Heart right ventricle (tissue), 16 donors: ENCODE measurements around the gene ATP5ME. TPM values are rescaled to one million over a fixed set of nuclear protein-coding genes. Genes with fewer than 3 reads are reported as not detected.

Experiments
- ATAC-seq, 8 donors: fragments of 200-7000 bp; cut with Tn5 transposase; one replicate each; pipeline ENCODE4 v1.9.1; 2020; ENCODE audit warnings: mild to moderate bottlenecking in 8 of 8, moderate library complexity in 8 of 8, moderate number of reproducible peaks in 1 of 8
- DNase-seq, 2 donors: peaks; one replicate each; pipeline ENCODE4 v3.0.0-alpha.2; 2020
- H3K27ac ChIP-seq, 10 donors: fragments of 200-600 bp; sonication (generic) in 2 of 10; one replicate each; pipeline versions ENCODE4 v1.5.0 to v1.8.0; 2020 to 2022; ENCODE audit warnings: mild to moderate bottlenecking in 3 of 10
- H3K27me3 ChIP-seq, 7 donors: fragments of 200-600 bp; one replicate each; pipeline ENCODE4 v1.8.0; 2021 to 2022; ENCODE audit warnings: mild to moderate bottlenecking in 2 of 7
- H3K36me3 ChIP-seq, 9 donors: fragments of 200-600 bp; sonication (generic) in 1 of 9; one replicate each; pipeline versions ENCODE4 v1.5.0 to v1.8.0; 2020 to 2022; ENCODE audit warnings: mild to moderate bottlenecking in 2 of 9
- H3K4me1 ChIP-seq, 9 donors: fragments of 200-600 bp; sonication (generic) in 1 of 9; one replicate each; pipeline versions ENCODE4 v1.5.0 to v1.8.0; 2020 to 2022; ENCODE audit warnings: mild to moderate bottlenecking in 4 of 9
- H3K4me3 ChIP-seq, 10 donors: fragments of 200-600 bp; sonication (generic) in 2 of 10; one replicate each; pipeline versions ENCODE4 v1.5.0 to v1.8.0; 2020 to 2022; ENCODE audit warnings: mild to moderate bottlenecking in 7 of 10, moderate library complexity in 2 of 10
- H3K9me3 ChIP-seq, 11 donors: fragments of 200-600 bp in 10 of 11; sonication (generic) in 2 of 11; one replicate each; pipeline versions ENCODE4 v1.5.0 to v1.8.0; 2013 to 2022; ENCODE audit warnings: mild to moderate bottlenecking in 2 of 11, control low read depth in 1 of 11, moderate library complexity in 1 of 11
- WGBS, 2 donors: extraction: QIAGEN DNeasy Blood & Tissue Kit; methylation state at CpG; one replicate each; pipeline ENCODE4 v1.1.7; 2013; ENCODE audit warnings: inconsistent platforms in 1 of 2; 5-methylcytosine and 5-hydroxymethylcytosine counted together
- intact Hi-C, 10 donors: fragments of 100-400 bp; cut with DNase I; formaldehyde crosslinking; loops; one replicate each; pipeline versions ENCODE4 v1.11.1 to v1.14.2; 2022
- polyA plus RNA-seq, 2 donors: library from polyadenylated mRNA; stranded (reverse); fragments of 200-250 nt; gene quantifications; one replicate each; pipeline ENCODE4 v1.2.3, GENCODE V29; 2013
- total RNA-seq, 10 donors: library from RNA; stranded (reverse); fragmentation: NEBNext Ultra II Directional in 3 of 10; extraction: Animal tissue kit (Norgen Biotek cat#: 25700) in 3 of 10; gene quantifications; one replicate each; pipeline versions ENCODE4 v1.2.1 to v1.2.4, GENCODE V29; 2021 to 2023
- TF ChIP-seq, protein P1 (sequence below), 9 donors: fragments of 200-600 bp; sonication (generic) in 2 of 9; IDR thresholded peaks; one replicate each; pipeline versions ENCODE4 v1.5.0 to v1.8.0; 2021 to 2022; ENCODE audit warnings: antibody characterized with exemption in 9 of 9, mild to moderate bottlenecking in 5 of 9, moderate library complexity in 1 of 9
- donor health status: Arrhythmogenic right ventricular cardiomyopathy.
- donor health status: ischemic (EF 13 %, LVEDD 7.1; RV severe dilation, severe dysfunction).
- donor health status: healthy with polysubstance abuse.
- donor health status: DM: no; HTN: yes; CAD: no.
- donor health status: DM: no; HTN: no; CAD: no.
- donor health status: ischemic (EF 25% LVEDD 6.9; RV normal size, moderate dysfunction).
- donor health status: ischemic (EF 25% LVEDD 5.7; RV mildly dilated, moderate dysfunction).
- donor health status: healthy.
- donor health status: DM: yes; HTN: yes; CAD: no.
- donor health status: Ischemic cardiomyopathy.
- donor health status: ischemic (EF 35%, LVEDD 5.7; RV mildly dilated, moderate dysfunction).
- donor health status: nonischemic (EF 11% LVEDD 7.7; RV severe dilation, severe dysfunction).
- donor health status: DM: yes; HTN: yes; CAD: no.
- donor health status: PGD.
- donor health status: ischemic (EF 29% LVEDD 5.4; RV normal size, mild dysfunction).
- donor health status: nonischemic (EF 23%, LVEDD 6.1; RV moderate dilation, normal function).

Gene ATP5ME
- total and polyA plus RNA-seq, 12 donors: 651 to 4,239 (median 1,012) TPM

DNA sequence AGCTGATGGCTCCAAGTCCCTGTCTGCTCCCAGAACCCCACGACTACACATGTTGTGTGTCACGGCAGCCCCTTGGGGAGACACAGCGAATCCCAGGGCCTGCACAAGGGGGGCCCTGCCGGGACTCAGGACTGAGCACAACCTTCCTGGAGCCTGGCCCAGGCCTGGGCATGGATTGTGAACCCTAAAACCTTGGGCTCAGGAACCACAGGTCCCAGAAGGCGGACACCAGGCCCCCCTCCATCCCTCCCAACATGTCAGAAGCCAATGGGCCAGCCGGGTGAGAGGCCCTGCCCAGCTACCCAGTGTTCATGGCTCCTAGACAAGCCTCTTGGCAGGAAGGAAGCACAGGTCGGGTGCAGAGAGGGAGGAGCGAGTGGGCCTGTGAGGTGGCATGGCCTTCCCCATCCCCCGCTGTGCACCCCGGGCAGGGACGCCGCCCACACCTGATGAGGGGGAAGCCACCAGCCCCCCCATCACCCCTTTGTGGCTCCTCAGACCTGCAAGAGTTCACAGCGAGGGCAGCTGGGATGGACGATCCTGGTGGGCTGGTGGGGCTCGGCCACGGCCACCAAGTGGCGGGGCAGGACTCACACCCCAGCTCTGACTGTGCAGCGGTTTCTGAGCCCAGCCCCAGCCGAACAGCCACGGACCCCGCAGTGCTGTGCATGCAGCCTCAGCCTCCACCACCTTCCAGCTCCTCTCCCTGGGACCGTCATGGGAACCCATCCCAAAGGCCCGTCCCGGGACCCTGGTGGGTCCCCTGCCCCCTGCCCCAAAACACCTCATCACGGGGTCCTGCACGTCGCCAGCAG lies 45.0 kb downstream of the ATP5ME start:
- peaks cover 0 to 39% (median 6%) of the 10 kb centered on the region in 7 donors for H3K27me3 ChIP-seq
- TF ChIP-seq, protein P1, sequence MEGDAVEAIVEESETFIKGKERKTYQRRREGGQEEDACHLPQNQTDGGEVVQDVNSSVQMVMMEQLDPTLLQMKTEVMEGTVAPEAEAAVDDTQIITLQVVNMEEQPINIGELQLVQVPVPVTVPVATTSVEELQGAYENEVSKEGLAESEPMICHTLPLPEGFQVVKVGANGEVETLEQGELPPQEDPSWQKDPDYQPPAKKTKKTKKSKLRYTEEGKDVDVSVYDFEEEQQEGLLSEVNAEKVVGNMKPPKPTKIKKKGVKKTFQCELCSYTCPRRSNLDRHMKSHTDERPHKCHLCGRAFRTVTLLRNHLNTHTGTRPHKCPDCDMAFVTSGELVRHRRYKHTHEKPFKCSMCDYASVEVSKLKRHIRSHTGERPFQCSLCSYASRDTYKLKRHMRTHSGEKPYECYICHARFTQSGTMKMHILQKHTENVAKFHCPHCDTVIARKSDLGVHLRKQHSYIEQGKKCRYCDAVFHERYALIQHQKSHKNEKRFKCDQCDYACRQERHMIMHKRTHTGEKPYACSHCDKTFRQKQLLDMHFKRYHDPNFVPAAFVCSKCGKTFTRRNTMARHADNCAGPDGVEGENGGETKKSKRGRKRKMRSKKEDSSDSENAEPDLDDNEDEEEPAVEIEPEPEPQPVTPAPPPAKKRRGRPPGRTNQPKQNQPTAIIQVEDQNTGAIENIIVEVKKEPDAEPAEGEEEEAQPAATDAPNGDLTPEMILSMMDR (IDR thresholded peaks at IDR 0.05): no peak
- H3K27ac ChIP-seq: no peak overlapping the region
- ATAC-seq (no peak), DNase-seq (no peak)
- no peaks in the 10 kb centered on the region for H3K4me1 ChIP-seq
- intact Hi-C loops: no loop called here
- no peaks in the 10 kb centered on the region for H3K36me3 ChIP-seq
- H3K9me3 ChIP-seq: peaks cover 0 to 11% (median 0%) of the 10 kb centered on the region in 11 donors
- WGBS, 2 donors: 83 to 84% methylated on average over 27 of the region's 27 CpGs
- H3K4me3 ChIP-seq: no peak overlapping the region

DNA sequence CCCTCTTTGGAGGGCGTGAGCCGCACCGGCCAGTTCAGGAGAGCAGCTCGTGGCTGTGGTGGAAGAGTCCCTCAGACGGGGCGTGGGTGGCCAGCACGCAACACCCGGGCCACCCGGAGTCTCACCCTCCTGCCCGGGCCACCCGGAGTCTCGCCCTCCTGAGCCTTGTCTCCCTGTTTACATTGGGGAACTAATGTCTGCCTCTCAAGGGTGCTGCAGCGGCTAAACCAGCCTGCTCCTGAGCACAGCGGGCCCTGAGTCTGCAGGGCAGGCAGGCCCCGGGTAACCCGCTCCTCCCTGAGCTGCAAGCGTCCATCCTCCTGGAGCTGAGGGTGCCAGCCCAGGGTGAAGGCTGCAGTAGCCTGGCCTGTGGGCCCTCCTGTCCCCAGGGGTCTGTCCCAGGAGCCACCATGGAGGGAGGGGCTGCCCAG lies 45.8 kb downstream of the ATP5ME start:
- DNase-seq: no peak
- Histone ChIP-seq H3K27ac (no peak overlapping the region), H3K4me1 (no peaks in the 10 kb centered on the region), H3K4me3 (no peak overlapping the region), H3K36me3 (no peaks in the 10 kb centered on the region), H3K9me3 (peaks cover 0 to 11% (median 0%) of the 10 kb centered on the region in 11 donors), H3K27me3 (peaks cover 0 to 39% (median 6%) of the 10 kb centered on the region in 7 donors)
- TF ChIP-seq, protein P1 (IDR thresholded peaks at IDR 0.05): no peak
- intact Hi-C loops: no loop called here
- ATAC-seq: no peak
- WGBS, 2 donors: 89 to 92% methylated on average over 17 of the region's 17 CpGs

DNA sequence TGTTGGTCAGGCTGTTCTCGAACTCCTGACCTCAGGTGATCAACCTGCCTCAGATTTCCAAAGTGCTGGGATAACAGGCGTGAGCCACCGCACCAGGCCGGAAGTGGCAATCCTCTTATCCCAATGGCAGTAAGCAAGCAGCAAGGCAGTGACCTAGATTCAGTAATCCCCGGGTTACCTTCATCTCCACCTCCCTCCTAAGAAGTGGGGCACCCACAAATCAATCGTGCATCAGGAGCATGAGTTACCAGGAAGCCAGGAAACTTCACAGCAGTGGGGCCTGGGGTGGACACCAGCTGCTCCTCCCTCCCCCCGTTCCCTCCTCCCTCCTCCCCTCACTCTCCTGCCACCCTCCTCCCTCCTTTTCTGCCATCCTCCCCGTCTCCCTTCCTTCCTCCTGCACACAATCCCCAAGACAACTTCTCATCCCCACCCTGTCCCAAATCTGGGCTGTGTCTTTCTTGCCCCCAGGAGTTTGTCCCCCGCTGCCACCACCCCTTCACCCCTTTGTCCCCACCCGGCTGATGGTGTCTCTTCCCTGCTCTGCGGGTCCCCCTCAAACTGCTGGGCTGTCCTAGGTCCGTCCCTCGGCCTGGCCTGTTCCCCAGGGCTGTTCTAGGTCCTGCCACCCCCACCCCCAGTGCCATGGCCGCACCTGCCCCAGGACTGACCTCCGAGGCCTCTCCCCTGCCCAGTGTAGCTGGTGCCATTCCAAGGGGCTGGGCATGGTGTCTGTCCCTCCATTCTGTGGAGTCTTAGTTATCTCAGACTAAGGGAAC lies 46.5 kb downstream of the ATP5ME start:
- no peak for DNase-seq
- no peaks in the 10 kb centered on the region for H3K4me1 ChIP-seq
- TF ChIP-seq, protein P1 (IDR thresholded peaks at IDR 0.05): no peak
- H3K27ac ChIP-seq: no peak overlapping the region
- peaks cover 0 to 5% (median 0%) of the 10 kb centered on the region in 11 donors for H3K9me3 ChIP-seq
- intact Hi-C loops: no loop called here
- ATAC-seq: no peak
- 78% methylated on average over 14 of the region's 15 CpGs for WGBS, 2 donors
- H3K4me3 ChIP-seq: no peak overlapping the region
- no peaks in the 10 kb centered on the region for H3K36me3 ChIP-seq
- H3K27me3 ChIP-seq: peaks cover 0 to 39% (median 6%) of the 10 kb centered on the region in 7 donors

DNA sequence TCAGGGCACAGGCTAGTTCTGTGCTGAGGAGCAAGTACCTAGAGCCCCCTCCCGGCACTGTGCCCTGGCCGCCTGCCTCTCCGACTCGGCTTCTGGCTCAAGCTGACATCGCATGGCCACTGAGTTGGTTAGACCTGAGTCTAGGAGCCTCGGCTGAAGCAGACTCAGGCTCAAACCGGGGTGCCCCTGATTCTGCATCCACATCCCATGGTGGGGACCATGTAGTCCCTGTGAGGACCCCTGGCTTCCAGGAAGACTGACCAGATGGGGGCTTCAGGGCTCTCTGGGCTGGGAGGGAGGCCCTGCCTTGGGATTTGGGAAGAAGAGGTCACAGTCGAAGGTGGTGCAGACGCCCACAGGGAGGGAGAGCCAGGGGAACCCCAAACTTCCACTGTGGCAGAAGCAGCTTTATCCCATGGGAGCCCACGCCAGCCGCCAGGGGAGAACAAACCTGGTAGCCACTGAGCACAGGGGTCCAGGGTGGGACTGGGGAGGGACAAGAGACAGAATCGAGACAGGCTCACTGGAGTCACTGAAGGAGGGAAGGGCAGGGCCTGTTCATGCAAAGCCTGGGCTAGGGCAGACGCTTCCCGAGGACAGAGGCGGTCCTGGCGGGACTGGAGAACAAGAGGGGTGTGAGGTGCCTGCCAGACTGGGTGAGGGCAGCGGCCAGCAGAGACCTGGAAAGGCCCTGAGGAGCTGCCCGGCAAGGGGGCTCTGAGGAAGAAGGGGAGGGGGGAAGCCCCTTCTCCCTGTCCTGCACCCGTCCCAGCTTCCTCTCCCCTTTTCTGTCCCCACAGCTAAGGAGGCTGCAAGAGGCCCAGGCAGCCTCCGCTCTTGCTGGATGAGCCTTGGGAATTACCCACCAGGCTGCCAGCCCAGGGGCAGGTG lies 47.6 kb downstream of the ATP5ME start:
- Histone ChIP-seq H3K4me3 (no peak overlapping the region), H3K27me3 (peaks cover 0 to 39% (median 6%) of the 10 kb centered on the region in 7 donors), H3K9me3 (no peaks in the 10 kb centered on the region), H3K36me3 (no peaks in the 10 kb centered on the region), H3K4me1 (no peaks in the 10 kb centered on the region), H3K27ac (no peak overlapping the region)
- DNase-seq (no peak), ATAC-seq (no peak)
- intact Hi-C loops: no loop called here
- TF ChIP-seq, protein P1 (IDR thresholded peaks at IDR 0.05): no peak
- 74 to 76% methylated on average over 19 to 20 of the region's 20 CpGs for WGBS, 2 donors
